RPMI7951 (cell line): ENCODE measurements around the gene CELF5. TPM values are rescaled to one million over a fixed set of nuclear protein-coding genes. Genes with fewer than 3 reads are reported as not detected.
"Not testable (repeated sequence)": the region's sequence is repeated elsewhere in the genome, so short reads cannot be mapped to it uniquely, and the experiment has no call there.

ENCODE experiments used
- DNase-seq: peaks from one replicate; pipeline ENCODE4 v3.0.0-alpha.2; 2012; ENCODE audit warnings: low read depth
- total RNA-seq: library from RNA; depleted of rRNA; stranded (reverse); fragments of >200 nt; shearing (Covaris generic); gene quantifications from 2 replicates; pipeline ENCODE4 v1.2.3, GENCODE V29; 2014

The CELF5 gene
- total RNA-seq, 1 experiment from 2014 or later, result not detected

- DNase-seq, result no peak
Measured at GRCh38 chr19:3207461-3208242, 16.8 kb upstream of the CELF5 start.

GRCh38 chr19:3208317-3209207 lies 15.9 kb upstream of the CELF5 start:
- no peak for DNase-seq

- peak; percentile 32 for DNase-seq
Measured at GRCh38 chr19:3210347-3211017, 14.0 kb upstream of the CELF5 start.

DNA sequence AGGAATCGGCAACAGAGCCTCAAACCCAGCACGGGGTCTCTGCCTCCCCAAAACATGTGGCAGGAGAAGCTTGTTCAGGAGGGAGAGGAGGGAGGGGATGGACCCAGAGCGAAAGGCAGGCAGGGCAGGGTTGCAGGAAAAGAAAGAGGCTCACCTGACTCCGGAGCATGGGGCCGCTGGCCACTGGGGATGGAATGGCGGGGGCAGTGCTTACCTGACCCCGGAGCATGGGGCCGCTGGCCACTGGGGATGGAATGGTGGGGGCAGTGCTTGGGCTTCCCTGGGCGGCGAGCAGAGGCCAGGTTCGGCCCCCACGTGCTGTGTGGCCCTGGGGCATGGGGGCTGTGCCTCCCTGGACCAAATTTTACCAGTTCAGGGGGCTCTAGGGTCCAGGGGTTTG lies 13.3 kb upstream of the CELF5 start:
- no peak for DNase-seq

- no peak for DNase-seq
Measured at GRCh38 chr19:3213159-3213558, 11.3 kb upstream of the CELF5 start.

- no peak for DNase-seq
Measured at GRCh38 chr19:3216874-3217273, 7.6 kb upstream of the CELF5 start.

DNA sequence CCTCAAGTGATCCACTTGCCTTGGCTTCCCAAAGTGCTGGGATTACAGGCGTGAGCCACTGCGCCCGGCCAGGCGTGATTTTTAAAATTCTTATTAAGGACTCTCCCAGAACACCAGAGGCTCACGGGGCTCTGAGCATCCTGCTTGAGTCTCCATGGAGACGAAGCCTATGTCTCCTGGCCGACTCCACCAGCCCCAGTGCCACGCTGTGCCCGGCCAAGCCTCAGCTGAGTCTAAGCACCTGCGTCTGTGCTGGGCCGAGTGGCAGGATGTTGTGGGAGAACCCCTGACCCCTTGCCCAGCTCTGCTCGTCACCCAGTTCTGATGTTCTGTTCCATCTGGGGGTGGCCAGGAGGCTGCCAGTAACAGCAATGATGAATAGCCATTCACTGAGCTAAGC lies 3.9 kb upstream of the CELF5 start:
- DNase-seq, result no peak

DNA sequence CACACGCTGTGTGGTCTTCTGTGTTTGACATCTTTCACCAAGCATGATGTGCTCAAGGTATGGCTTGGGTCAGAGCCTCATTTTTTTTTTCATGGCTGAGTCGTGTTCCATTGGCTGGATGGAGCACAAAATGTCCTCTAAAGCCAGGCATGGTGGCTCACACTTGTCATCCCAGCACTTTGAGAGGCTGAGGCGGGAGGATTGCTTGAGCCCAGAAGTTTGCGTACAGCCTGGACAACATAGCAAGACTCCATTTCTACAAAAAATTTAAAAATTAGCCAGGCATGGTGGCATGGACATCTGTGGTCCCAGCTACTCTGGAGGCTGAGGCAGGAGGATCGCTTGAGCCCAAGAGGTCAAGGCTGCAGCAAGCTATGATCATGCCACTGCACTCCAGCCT lies 2.9 kb upstream of the CELF5 start:
- not testable (repeated sequence) for DNase-seq

- no peak for DNase-seq
Measured at GRCh38 chr19:3222709-3223108, 1.8 kb upstream of the CELF5 start.

- no peak for DNase-seq
Measured at GRCh38 chr19:3225169-3225485, 666 bp downstream of the CELF5 start.

- no peak for DNase-seq
Measured at GRCh38 chr19:3225677-3226093, 1.2 kb downstream of the CELF5 start.

DNA sequence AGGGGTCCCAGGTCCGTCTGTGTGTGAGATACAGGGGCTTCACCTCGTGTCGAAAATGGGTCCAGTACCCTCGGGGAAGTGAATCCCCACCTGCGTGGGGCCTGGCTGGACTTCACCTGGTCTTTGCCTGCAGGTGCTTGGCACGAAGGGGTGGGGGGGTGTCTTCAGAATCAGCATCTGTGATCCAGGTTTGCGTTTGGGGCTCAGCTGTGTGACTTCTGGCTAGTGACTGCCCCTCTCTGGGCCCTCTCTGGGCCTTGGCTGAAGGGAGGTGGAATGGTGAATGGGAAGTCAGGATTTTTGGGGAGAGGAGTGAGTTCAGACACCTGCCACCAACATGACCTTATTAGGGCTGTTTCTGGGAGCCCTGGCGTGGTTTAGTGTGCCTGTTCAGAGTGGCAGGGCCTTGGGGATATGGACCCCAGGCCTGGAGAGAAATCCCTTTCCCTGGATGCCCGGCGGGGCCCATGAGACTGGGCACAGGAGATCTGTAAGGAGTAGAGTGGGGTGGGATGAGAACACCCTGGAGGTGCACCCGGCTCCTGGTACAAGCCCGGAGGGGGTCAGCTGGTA lies 2.7 kb downstream of the CELF5 start:
- no peak for DNase-seq

- no peak for DNase-seq
Measured at GRCh38 chr19:3229346-3229743, 4.9 kb downstream of the CELF5 start.

DNA sequence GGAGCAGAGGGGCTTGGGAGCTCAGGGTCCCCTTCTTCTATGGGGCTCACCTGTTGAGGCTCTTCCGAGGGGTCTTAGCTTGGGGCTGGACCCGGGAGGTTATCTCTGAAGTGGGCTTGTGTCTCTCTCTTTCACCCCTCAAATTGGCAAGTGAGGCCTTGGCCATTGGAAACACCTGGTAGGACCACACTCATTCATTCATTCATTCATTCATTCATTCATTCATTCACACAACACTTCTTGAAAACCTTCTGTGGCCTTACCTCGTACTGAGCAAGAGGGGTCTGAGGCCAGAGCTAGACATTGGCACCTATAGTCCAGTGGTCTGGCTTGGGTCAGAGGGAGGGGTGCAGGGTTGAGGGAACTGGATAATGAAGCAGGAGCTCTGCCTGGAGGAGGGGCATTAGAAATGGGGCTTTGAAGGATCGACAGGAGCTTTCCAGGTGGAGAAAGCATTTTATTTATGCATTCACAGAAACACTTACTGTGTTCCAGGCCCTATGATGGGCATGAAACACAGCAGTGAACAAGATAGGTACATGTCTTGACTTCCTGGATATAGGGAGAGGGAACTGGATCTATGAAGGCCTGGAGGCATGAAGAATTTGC lies 5.5 kb downstream of the CELF5 start:
- no peak for DNase-seq

DNA sequence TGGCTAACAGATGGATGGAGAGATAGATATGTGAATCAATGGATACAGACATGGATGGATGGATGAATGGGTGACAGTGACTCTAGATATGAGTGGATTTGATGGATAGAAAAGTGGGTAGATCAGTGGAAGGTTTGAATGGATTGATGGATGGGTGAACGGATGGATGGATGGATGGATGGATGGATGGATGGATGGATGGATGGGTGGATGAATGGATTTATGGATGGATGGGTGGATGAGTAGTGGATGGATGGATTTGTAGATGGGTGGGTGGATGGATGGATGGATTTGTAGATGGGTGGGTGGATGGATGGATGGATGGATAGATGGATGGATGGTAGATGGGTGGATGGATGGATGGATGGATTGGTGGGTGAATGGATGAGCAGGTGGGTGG lies 6.8 kb downstream of the CELF5 start:
- DNase-seq, result no peak

DNA sequence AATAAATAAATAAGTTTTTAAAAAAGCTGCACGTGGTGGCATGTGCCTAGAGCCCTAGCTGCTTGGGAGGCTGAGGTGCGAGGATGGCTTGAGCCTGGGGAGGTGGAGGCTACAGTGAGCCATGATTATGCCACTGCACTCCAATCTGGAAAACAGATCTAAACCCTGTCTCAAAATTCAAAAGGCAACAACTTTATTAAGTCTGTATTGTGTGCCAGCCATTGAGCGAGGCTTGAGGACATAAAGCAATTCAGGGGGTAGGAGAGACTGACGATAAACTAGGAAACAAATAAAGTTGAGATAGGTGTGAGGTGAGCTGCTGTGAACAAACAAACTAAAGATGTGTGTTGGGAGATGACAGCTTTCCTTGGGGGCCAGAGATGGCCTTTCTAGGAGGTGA lies 8.7 kb downstream of the CELF5 start:
- DNase-seq, result no peak

DNA sequence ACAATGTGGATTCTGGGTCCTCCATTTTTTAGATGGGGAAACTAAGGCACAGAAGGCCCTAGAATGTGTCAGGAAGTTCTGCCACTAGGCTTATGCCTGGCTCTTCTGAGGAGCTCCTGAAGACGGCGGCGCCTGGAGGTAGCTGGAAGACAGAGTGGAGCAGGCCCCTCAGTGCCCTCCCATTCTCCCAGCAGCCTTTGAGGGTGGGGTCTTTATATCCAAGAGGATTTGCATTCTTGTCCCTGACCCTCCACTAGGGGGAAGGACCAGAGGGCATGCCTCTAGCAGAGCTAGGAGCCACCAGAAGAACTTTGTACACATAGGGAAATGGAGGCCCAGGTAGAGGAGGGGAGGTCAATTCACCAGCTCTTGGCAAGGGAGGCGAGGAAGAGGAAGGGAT lies 9.4 kb downstream of the CELF5 start:
- no peak for DNase-seq

- DNase-seq, result no peak
Measured at GRCh38 chr19:3234800-3235199, 10.3 kb downstream of the CELF5 start.

GRCh38 chr19:3235604-3236003 lies 11.1 kb downstream of the CELF5 start:
- not testable (repeated sequence) for DNase-seq

DNA sequence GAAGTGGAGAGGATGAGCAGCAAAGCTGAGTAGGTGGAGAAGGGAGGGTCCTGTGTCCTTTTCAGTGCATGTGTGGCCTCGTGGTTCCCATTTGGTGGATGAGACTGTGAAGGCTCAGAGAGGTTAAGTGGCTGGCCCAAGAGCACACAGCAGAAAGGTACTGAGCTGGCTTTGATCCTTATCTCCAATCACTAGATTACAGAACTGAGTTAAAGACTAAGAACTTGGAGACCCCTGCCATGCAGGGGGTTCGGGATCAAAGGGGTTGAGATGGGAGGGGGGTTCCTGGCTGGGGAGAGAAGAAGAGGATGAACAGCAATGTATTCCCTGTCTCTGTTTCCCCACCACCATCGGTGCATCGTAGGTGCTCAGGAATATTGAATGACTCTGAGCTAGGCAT lies 11.8 kb downstream of the CELF5 start:
- no peak for DNase-seq

GRCh38 chr19:3238066-3238561 lies 13.7 kb downstream of the CELF5 start:
- DNase-seq, result no peak

- DNase-seq, result no peak
Measured at GRCh38 chr19:3239367-3239766, 14.9 kb downstream of the CELF5 start.
